ENCODE data around the gene TOPBP1. TPM values are rescaled to one million over a fixed set of nuclear protein-coding genes. Genes with fewer than 3 reads are reported as not detected.

Gene TOPBP1
- total RNA-seq, 2 experiments from 2014 or later = 83.2 to 86.3 TPM

GRCh38 chr3:133627789-133628188 is 34.0 kb downstream of the TOPBP1 start:
- CTCF ChIA-PET = no interaction called here
- POLR2A ChIA-PET = no interaction called here

GRCh38 chr3:133620066-133620784 is 41.5 kb downstream of the TOPBP1 start:
- ChIA-PET CTCF (no interaction called here), POLR2A (no interaction called here)

- POLR2A ChIA-PET = interaction anchor here (0.7 kb wide), 1 partner anchor 33 kb away, joined by 5 read pairs; no protein-coding TSS in a partner anchor
- CTCF ChIA-PET = interaction anchor here (0.5 to 0.7 kb wide), 2 partner anchors 12 to 156 kb away, joined by 3 read pairs; no protein-coding TSS in a partner anchor
These were observed 50.2 kb downstream of the TOPBP1 start for GRCh38 chr3:133611534-133611933.

- POLR2A ChIA-PET = interaction anchor here (0.8 kb wide), 1 partner anchor 125 kb away, joined by 3 read pairs; no protein-coding TSS in a partner anchor
- CTCF ChIA-PET = no interaction called here
These were observed 51.7 kb downstream of the TOPBP1 start for GRCh38 chr3:133610031-133610430.

- CTCF ChIA-PET = no interaction called here
- POLR2A ChIA-PET = interaction anchor here (0.6 kb wide), 1 partner anchor 32 kb away, joined by 6 read pairs; no protein-coding TSS in a partner anchor
These were observed 53.4 kb downstream of the TOPBP1 start for GRCh38 chr3:133608388-133608787.

- ChIA-PET CTCF (no interaction called here), POLR2A (no interaction called here)
These were observed 53.9 kb downstream of the TOPBP1 start for GRCh38 chr3:133607816-133608215.

GRCh38 chr3:133606902-133607301 is 54.8 kb downstream of the TOPBP1 start:
- ChIA-PET POLR2A (no interaction called here), CTCF (interaction anchor here (0.6 to 1.5 kb wide), 4 partner anchors 21 to 127 kb away, joined by 3 to 5 read pairs (median 3); no protein-coding TSS in a partner anchor)

- ChIA-PET POLR2A (no interaction called here), CTCF (interaction anchor here (0.6 to 1.5 kb wide), 4 partner anchors 20 to 127 kb away, joined by 3 to 5 read pairs (median 3); no protein-coding TSS in a partner anchor)
These were observed 55.4 kb downstream of the TOPBP1 start for GRCh38 chr3:133606342-133606741.

- ChIA-PET CTCF (no interaction called here), POLR2A (interaction anchor here (0.8 kb wide), 1 partner anchor 14 kb away, joined by 3 read pairs; no protein-coding TSS in a partner anchor)
These were observed 61.1 kb downstream of the TOPBP1 start for GRCh38 chr3:133600572-133601081.

GRCh38 chr3:133599280-133599679 is 62.5 kb downstream of the TOPBP1 start:
- CTCF ChIA-PET = no interaction called here

GRCh38 chr3:133598405-133598804 is 63.3 kb downstream of the TOPBP1 start:
- CTCF ChIA-PET = no interaction called here
- POLR2A ChIA-PET = no interaction called here

More at GRCh38 chr3:133599280-133599679, 62.5 kb downstream of the TOPBP1 start:
- POLR2A ChIA-PET = no interaction called here

- ChIA-PET CTCF (interaction anchor here (1.0 kb wide), 1 partner anchor 23 kb away, joined by 3 read pairs; no protein-coding TSS in a partner anchor), POLR2A (interaction anchor here (2.1 kb wide), 1 partner anchor 21 kb away, joined by 15 read pairs; the partner anchor contains the start of gene CDV3)
These were observed 66.4 kb downstream of the TOPBP1 start for GRCh38 chr3:133595341-133595740.

GRCh38 chr3:133593243-133593642 is 68.5 kb downstream of the TOPBP1 start:
- POLR2A ChIA-PET = interaction anchor here (1.1 kb wide), 1 partner anchor 19 kb away, joined by 5 read pairs; no protein-coding TSS in a partner anchor
- CTCF ChIA-PET = no interaction called here

GRCh38 chr3:133592843-133593242 is 68.9 kb downstream of the TOPBP1 start:
- ChIA-PET CTCF (no interaction called here), POLR2A (interaction anchor here (1.1 kb wide), 1 partner anchor 18 kb away, joined by 5 read pairs; no protein-coding TSS in a partner anchor)

GRCh38 chr3:133591271-133591742 is 70.4 kb downstream of the TOPBP1 start:
- POLR2A ChIA-PET = no interaction called here
- CTCF ChIA-PET = no interaction called here

- CTCF ChIA-PET = interaction anchor here (2.0 kb wide), 1 partner anchor 10 kb away, joined by 4 read pairs; no protein-coding TSS in a partner anchor
- POLR2A ChIA-PET = no interaction called here
These were observed 72.2 kb downstream of the TOPBP1 start for GRCh38 chr3:133589503-133589902.

GRCh38 chr3:133588784-133589465 is 72.8 kb downstream of the TOPBP1 start:
- ChIA-PET CTCF (interaction anchor here (2.0 kb wide), 1 partner anchor 10 kb away, joined by 4 read pairs; no protein-coding TSS in a partner anchor), POLR2A (no interaction called here)

- ChIA-PET POLR2A (interaction anchor here (0.7 to 2.0 kb wide), 2 partner anchors 14 to 75 kb away, joined by 3 to 7 read pairs; no protein-coding TSS in a partner anchor), CTCF (interaction anchor here (2.0 kb wide), 1 partner anchor 9 kb away, joined by 4 read pairs; no protein-coding TSS in a partner anchor)
These were observed 73.7 kb downstream of the TOPBP1 start for GRCh38 chr3:133588035-133588434.

- POLR2A ChIA-PET = no interaction called here
These were observed 78.3 kb downstream of the TOPBP1 start for GRCh38 chr3:133583396-133583795.

More at GRCh38 chr3:133583396-133583795, 78.3 kb downstream of the TOPBP1 start:
- CTCF ChIA-PET = no interaction called here

Measured in activated CD8-positive, alpha-beta memory T cell treated with anti-CD3 and anti-CD28 coated beads for 36 hours (primary cell).